DOHH2 (cell line): ENCODE measurements around the gene WNK4.

Experiments used
- EZH2phosphoT487 ChIP-seq: fragments of 200-600 bp; sonication (generic); IDR thresholded peaks from 2 replicates; pipeline ENCODE4 v1.6.1; 2017; ENCODE audit warnings: borderline replicate concordance, mild to moderate bottlenecking, antibody characterized with exemption, low read length, moderate library complexity, mixed read lengths
- TF ChIP-seq, protein P1 (sequence below): fragments of 200-600 bp; sonication (generic); IDR thresholded peaks from one replicate; pipeline ENCODE4 v1.5.1; 2014; ENCODE audit warnings: antibody characterized with exemption, mild to moderate bottlenecking, low read depth, low read length; ENCODE audit not compliant: poor library complexity, severe bottlenecking

DNA sequence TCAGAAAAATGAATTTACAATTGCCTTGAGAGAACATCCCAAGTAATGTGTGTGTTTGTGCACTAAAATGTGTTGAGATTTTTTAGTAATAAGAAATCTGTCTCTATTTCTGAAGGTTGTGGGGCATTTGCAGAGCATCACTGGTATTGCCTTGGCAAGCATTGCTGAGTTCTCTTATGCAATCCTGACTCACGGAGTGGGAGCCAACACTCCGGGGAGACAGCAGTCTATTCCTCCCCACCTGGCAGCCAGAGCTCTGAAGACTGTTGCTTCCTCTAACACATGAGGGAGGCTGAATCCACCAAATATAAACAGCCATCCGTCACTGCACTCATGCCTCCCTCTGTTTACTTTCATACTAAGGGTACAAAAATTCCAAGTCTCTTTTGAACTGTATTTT lies 28.8 kb downstream of the WNK4 start:
- TF ChIP-seq, protein P1, sequence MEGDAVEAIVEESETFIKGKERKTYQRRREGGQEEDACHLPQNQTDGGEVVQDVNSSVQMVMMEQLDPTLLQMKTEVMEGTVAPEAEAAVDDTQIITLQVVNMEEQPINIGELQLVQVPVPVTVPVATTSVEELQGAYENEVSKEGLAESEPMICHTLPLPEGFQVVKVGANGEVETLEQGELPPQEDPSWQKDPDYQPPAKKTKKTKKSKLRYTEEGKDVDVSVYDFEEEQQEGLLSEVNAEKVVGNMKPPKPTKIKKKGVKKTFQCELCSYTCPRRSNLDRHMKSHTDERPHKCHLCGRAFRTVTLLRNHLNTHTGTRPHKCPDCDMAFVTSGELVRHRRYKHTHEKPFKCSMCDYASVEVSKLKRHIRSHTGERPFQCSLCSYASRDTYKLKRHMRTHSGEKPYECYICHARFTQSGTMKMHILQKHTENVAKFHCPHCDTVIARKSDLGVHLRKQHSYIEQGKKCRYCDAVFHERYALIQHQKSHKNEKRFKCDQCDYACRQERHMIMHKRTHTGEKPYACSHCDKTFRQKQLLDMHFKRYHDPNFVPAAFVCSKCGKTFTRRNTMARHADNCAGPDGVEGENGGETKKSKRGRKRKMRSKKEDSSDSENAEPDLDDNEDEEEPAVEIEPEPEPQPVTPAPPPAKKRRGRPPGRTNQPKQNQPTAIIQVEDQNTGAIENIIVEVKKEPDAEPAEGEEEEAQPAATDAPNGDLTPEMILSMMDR = no peak
- no peak for TF ChIP-seq EZH2phosphoT487
